SK-MEL-5 (cell line): ENCODE measurements around the gene KRTAP29-1. TPM values are rescaled to one million over a fixed set of nuclear protein-coding genes. Genes with fewer than 3 reads are reported as not detected.
"Not testable (repeated sequence)": the region's sequence is repeated elsewhere in the genome, so short reads cannot be mapped to it uniquely, and the experiment has no call there.

ENCODE experiments used
- DNase-seq: peaks from one replicate; pipeline ENCODE4 v3.0.0-alpha.2; 2016; ENCODE audit warnings: low read depth, low spot score
- in situ Hi-C: cut with HindIII; loops from 2 replicates; pipeline ENCODE4 v1.10.0; 2016; ENCODE audit warnings: low sequenced_read_pairs, high pct_unique_total_duplicates, low pct_unique_long_range_greater_than_20kb
- total RNA-seq: library from RNA; depleted of rRNA; stranded (reverse); fragments of >200 nt; shearing (Covaris generic); gene quantifications from 2 replicates; pipeline ENCODE4 v1.2.3, GENCODE V29; 2014

The KRTAP29-1 gene
- total RNA-seq, 1 experiment from 2014 or later, result not detected

DNA sequence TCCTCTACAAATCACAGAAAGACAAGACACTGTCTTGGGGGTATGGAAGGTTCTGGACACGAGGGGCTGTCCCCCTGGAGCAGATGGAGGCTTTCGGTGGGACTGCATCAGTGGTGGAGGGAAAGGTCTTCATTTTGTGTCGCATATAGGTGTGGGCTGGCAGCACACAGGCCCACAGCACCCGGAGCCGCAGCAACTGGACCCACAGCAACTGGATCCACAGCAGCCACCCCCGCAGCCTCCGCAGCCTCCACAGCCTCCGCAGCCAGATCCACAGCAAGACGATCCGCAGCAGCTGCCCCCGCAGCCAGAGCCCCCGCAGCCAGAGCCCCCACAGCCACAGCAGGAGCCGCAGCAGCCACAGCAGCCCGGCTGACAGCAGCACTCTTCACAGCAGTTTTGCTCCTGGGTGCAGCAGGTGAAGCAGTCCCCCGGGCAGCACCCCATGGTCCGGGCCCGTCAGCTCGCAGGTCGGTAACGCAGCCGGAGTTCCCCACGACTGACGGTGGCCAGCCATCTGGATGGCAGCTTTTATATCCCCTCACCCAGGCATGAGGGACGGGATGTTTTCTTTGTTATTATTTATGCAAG is 12.6 kb upstream of the KRTAP29-1 start, which contains the start of gene KRTAP17-1:
Gene KRTAP17-1, minus strand, starts transcription at position 507 of the 591 bp plus-strand sequence. Its CDS starts 60 bp downstream, at position 447.
- in situ Hi-C loops, result no loop called here

DNA sequence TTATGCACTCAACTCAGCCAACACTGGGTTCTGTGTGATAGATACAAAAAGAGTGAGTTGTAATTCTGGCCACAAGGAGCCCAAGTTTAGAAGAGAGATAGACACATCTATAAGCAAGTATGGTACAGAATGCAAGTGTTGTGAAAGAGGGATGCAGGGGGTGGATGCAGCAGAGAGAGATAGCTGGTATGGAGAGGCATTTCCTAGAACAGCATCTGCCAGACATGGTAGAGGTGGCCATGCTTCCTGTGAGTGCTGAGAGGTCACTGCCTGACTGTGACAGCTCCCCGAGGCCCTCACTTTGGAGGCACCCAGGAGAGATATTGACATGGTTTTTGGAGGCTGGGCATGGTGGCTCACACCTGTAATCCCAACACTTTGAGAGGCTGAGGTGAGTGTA is 8.5 kb upstream of the KRTAP29-1 start:
- in situ Hi-C loops, result no loop called here
- no peak for DNase-seq

More for the DNA sequence above, 12.6 kb upstream of the KRTAP29-1 start, which contains the start of gene KRTAP17-1:
- DNase-seq, result no peak

DNA sequence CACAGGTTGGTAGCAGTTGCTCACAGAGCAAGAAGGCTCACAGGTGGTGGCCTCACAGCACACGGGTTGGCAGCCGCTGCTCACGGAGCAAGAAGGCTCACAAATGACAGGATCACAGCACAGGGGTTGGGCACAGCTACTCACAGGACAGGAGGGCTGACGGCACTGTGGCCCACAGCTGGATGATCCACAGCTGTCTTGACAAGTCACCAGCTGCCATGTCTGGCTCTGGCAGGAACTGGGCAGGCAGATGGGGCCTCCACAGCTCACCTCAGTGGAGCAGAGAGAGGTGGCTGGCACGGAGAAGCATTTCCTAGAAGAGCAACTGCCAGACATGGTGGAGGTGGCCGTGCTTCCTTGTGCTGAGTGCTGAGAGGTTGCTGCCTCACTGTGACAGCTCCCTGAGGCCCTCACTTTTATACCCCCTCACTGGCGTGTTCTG is 6.3 kb upstream of the KRTAP29-1 start, which contains the start of gene KRTAP16-1:
Gene KRTAP16-1, minus strand, starts transcription at position 392 of the 442 bp plus-strand sequence. Its CDS starts 56 bp downstream, at position 336.
- DNase-seq, result no peak
- in situ Hi-C loops, result no loop called here

- DNase-seq, result no peak
- in situ Hi-C loops, result no loop called here
These were observed 5.7 kb upstream of the KRTAP29-1 start for GRCh38 chr17:41308251-41308917.

DNA sequence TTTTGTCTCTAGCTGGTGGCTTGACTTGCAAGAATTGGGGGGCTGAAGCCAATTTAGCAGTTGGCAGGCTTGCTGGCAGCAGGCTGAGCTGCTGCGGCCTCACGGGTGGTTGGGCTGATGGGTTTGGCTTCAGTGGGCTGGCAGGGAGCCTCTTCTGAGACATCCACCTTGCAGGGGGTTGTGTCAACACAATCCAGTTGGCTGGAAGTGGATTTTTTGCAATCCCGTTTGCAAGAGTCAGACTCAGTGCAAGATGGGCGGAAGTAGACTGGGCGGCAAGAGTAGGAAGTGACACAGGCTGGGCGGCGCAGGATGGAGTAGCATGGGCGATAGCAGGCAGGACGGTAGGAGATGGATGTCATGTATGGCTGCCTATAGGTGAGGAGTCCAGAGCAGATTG is 5.0 kb upstream of the KRTAP29-1 start:
- no peak for DNase-seq
- in situ Hi-C loops, result no loop called here

GRCh38 chr17:41304091-41304490 is 1.4 kb upstream of the KRTAP29-1 start:
- DNase-seq, result no peak
- in situ Hi-C loops, result no loop called here

DNA sequence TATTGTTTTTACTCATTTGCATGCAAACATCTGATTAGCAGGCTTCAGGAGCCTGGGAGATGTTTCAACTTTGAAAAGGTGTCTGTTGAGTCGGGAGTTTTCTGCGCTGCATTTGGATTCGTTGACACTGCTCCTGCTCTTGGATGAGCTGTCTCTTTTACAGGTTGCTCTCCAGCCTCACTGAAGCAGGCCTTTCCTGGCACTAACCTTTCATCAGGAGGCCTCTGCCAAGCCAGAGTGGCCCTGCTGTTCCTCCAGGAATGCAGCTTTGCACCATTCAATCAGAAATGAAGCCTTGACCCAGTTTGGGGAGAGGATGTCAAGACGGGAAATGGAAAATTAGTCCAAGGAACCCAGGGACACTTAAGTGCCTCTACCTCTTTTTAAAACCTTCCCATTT is 330 bp upstream of the KRTAP29-1 start:
- in situ Hi-C loops, result no loop called here
- no peak for DNase-seq

GRCh38 chr17:41301204-41301790 is 1.4 kb downstream of the KRTAP29-1 start:
- in situ Hi-C loops, result no loop called here
- DNase-seq, result no peak

GRCh38 chr17:41298458-41299135 is 4.1 kb downstream of the KRTAP29-1 start:
- no peak for DNase-seq
- in situ Hi-C loops, result no loop called here

- no peak for DNase-seq
- in situ Hi-C loops, result no loop called here
These were observed 5.8 kb downstream of the KRTAP29-1 start for GRCh38 chr17:41296846-41297245.

- in situ Hi-C loops, result no loop called here
- no peak for DNase-seq
These were observed 8.6 kb downstream of the KRTAP29-1 start for GRCh38 chr17:41294016-41294415.

- in situ Hi-C loops, result no loop called here
- DNase-seq, result no peak
These were observed 15.6 kb downstream of the KRTAP29-1 start for GRCh38 chr17:41287050-41287449.

DNA sequence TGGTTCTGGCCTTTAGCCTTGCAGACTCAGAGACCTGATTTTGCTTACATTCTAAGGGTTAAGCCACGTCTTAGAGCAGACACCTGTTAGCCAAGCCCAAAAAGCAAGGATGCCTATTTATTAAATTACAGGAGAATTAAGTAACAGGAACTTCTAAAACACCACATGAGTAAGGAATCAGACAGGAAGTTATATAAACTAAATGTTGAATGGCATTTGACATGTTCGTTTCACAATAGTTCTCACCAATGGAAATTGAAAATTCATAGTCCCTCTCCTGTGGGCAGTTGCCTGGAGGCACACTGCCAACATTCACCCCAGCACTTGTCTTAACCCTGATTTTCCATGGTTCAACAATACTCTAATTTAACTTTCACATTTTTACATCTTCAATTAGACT is 18.1 kb downstream of the KRTAP29-1 start:
- in situ Hi-C loops, result no loop called here
- DNase-seq, result no peak

DNA sequence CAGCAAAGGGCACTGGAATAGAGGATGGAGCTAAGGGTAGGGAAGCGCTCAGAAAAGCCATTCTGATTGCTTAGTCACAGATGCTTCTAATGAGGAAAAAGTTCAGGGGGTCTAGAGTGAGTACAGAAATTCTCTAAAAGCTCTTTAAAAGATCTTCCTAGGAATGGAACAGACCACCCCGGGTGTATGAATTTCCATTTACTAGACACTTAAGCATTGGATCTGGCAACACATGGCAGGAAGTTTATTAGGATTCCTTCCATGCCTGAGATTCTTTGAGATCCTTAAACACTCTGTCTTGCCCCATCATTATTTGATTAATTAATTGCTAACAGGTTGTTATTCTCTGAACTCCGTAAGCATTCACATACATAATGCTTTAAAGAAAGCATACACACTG is 18.6 kb downstream of the KRTAP29-1 start:
- in situ Hi-C loops, result no loop called here
- DNase-seq, result no peak

- DNase-seq, result no peak
- in situ Hi-C loops, result no loop called here
These were observed 24.3 kb downstream of the KRTAP29-1 start for GRCh38 chr17:41278176-41278955.

DNA sequence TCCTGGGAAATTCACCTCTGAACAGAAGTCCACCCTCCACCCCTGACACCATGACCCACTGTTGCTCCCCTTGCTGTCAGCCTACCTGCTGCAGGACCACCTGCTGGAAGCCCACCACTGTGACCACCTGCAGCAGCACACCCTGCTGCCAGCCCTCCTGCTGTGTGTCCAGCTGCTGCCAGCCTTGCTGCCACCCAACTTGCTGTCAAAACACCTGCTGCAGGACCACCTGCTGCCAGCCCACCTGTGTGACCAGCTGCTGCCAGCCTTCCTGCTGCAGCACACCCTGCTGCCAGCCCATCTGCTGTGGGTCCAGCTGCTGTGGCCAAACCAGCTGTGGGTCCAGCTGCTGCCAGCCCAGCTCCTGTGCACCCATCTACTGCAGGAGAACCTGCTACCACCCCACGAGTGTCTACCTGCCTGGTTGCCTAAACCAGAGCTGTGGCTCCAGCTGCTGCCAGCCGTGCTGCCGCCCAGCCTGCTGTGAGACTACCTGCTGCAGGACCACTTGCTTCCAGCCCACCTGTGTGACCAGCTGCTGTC is 26.9 kb downstream of the KRTAP29-1 start, which contains the start of gene KRTAP9-7:
Gene KRTAP9-7, plus strand, starts transcription at position 51 of the 543 bp plus-strand sequence. Its CDS starts 0 bp downstream, at position 51.
- in situ Hi-C loops, DNase-seq: not testable (repeated sequence)

GRCh38 chr17:41271858-41272257 is 30.8 kb downstream of the KRTAP29-1 start:
- no peak for DNase-seq
- in situ Hi-C loops, result no loop called here
